Measurements from ENCODE around the gene PCSK1N.

Gene PCSK1N

DNA sequence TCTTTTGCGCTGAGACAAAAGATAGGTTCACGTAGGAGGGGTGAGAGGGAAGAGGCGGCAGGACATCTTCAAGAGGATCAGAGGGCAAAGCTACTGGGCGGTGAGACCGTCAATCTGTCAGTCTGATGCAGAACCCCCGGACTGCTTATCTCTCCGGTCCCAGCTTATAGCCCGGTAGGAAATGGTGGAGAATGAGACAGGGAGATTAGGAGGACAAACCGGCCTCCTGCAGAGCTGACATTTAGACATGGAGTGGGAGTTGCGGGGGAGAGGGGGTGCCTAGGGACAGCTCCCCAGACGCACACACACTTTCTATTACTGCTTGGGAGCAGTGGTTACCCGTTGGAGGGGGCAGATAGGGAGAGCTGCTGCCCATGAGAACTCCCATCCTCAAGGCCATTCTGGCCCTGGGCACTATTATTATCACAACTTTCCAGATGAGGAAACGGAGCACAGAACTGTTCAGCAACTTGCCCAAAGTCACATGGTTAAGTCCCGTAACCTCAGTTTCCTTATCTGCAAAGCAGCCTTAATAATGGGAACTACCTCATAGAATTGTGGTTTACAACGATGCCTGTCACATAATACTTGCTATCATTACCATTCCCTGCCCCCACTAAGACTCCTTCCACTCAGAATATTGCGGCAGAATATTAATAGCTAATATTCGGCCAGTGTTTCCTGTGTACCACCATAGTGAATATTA is 34.7 kb downstream of the PCSK1N start:
- ChIA-PET POLR2A (interaction anchor here (1.1 to 2.1 kb wide), 5 partner anchors 8 to 104 kb away, joined by 3 to 20 read pairs (median 5); partner anchors contain the start of genes PQBP1, SUV39H1 and TIMM17B), CTCF (no interaction called here)
- no peak for TF ChIP-seq FOXK2 (IDR thresholded peaks at IDR 0.05)
- TF ChIP-seq SUZ12 (IDR thresholded peaks at IDR 0.05), result no peak
- TF ChIP-seq PKNOX1 (IDR thresholded peaks at IDR 0.05), result no peak
- no peak for TF ChIP-seq BHLHE40 (IDR thresholded peaks at IDR 0.05; ENCODE audit: borderline replicate concordance)
- TF ChIP-seq FOXA1 (IDR thresholded peaks at IDR 0.05), result no peak
- TF ChIP-seq TARDBP (IDR thresholded peaks at IDR 0.05), result no peak
- TF ChIP-seq FOXM1 (IDR thresholded peaks at IDR 0.05; ENCODE audit: borderline replicate concordance), result no peak
- no peak for TF ChIP-seq LEF1 (IDR thresholded peaks at IDR 0.05; ENCODE audit: borderline replicate concordance)
- no peak for TF ChIP-seq SP1 (IDR thresholded peaks at IDR 0.05)
- no peak for TF ChIP-seq HDGF (IDR thresholded peaks at IDR 0.05; ENCODE audit: borderline replicate concordance)
- no peak for TF ChIP-seq NFRKB (IDR thresholded peaks at IDR 0.05)
- no peak for TF ChIP-seq L3MBTL2 (conservative IDR thresholded peaks at IDR 0.05)
- TF ChIP-seq ELF4 (IDR thresholded peaks at IDR 0.05), result no peak
- TF ChIP-seq CTBP1 (IDR thresholded peaks at IDR 0.05; ENCODE audit: borderline replicate concordance), result no peak
- DNase-seq (ENCODE audit: extremely low spot score), result no peak

DNA sequence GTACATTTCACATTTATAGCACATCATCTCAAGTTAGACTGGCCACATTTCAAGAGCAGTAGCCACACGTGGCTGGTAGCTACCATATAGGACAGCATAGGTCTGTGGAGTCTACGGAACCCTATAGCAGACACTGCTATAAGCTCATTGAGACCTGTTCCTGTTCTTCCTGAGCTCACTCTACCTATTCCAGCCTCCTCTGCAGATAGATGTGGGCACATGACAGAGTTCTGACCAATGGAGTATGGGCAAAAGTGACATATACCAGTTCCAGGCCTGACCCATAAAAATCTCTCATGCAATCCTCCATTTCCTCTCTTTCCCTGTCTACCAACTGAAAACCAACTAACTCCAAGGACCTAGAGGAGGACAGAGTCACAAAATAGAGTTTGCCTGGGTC is 37.1 kb downstream of the PCSK1N start:
- CTCF ChIA-PET, result no interaction called here
- POLR2A ChIA-PET, result no interaction called here
- no peak for TF ChIP-seq FOXM1 (IDR thresholded peaks at IDR 0.05; ENCODE audit: borderline replicate concordance)
- no peak for TF ChIP-seq L3MBTL2 (conservative IDR thresholded peaks at IDR 0.05)
- no peak for TF ChIP-seq ELF4 (IDR thresholded peaks at IDR 0.05)
- no peak for TF ChIP-seq FOXA1 (IDR thresholded peaks at IDR 0.05)
- DNase-seq (ENCODE audit: extremely low spot score), result no peak

GRCh38 chrX:48794911-48795515 is 40.4 kb downstream of the PCSK1N start:
- CTCF ChIA-PET, result no interaction called here

GRCh38 chrX:48794340-48794910 is 41.0 kb downstream of the PCSK1N start:
- ChIA-PET POLR2A (no interaction called here), CTCF (no interaction called here)
- no peak for DNase-seq (ENCODE audit: extremely low spot score)
- TF ChIP-seq PKNOX1 (IDR thresholded peaks at IDR 0.05), result no peak
- no peak for TF ChIP-seq ZNF384 (IDR thresholded peaks at IDR 0.05)
- TF ChIP-seq HDGF (IDR thresholded peaks at IDR 0.05; ENCODE audit: borderline replicate concordance), result no peak
- TF ChIP-seq SUZ12 (IDR thresholded peaks at IDR 0.05), result no peak
- TF ChIP-seq FOXM1 (IDR thresholded peaks at IDR 0.05; ENCODE audit: borderline replicate concordance), result no peak
- TF ChIP-seq TARDBP (IDR thresholded peaks at IDR 0.05), result no peak
- TF ChIP-seq FOXK2 (IDR thresholded peaks at IDR 0.05), result no peak
- TF ChIP-seq ARNT (IDR thresholded peaks at IDR 0.05), result no peak
- TF ChIP-seq ELF4 (IDR thresholded peaks at IDR 0.05), result no peak
- TF ChIP-seq BHLHE40 (IDR thresholded peaks at IDR 0.05; ENCODE audit: borderline replicate concordance), result no peak
- TF ChIP-seq NFRKB (IDR thresholded peaks at IDR 0.05), result no peak
- no peak for TF ChIP-seq L3MBTL2 (conservative IDR thresholded peaks at IDR 0.05)
- TF ChIP-seq FOXA1 (IDR thresholded peaks at IDR 0.05), result no peak
- TF ChIP-seq LEF1 (IDR thresholded peaks at IDR 0.05; ENCODE audit: borderline replicate concordance), result no peak
- TF ChIP-seq SP1 (IDR thresholded peaks at IDR 0.05), result no peak
- no peak for TF ChIP-seq CTBP1 (IDR thresholded peaks at IDR 0.05; ENCODE audit: borderline replicate concordance)

More at GRCh38 chrX:48794911-48795515, 40.4 kb downstream of the PCSK1N start:
- DNase-seq (ENCODE audit: extremely low spot score), result no peak
- TF ChIP-seq ELF4 (IDR thresholded peaks at IDR 0.05), result no peak
- no peak for TF ChIP-seq TARDBP (IDR thresholded peaks at IDR 0.05)
- no peak for TF ChIP-seq FOXK2 (IDR thresholded peaks at IDR 0.05)
- TF ChIP-seq CTBP1 (IDR thresholded peaks at IDR 0.05; ENCODE audit: borderline replicate concordance), result no peak
- TF ChIP-seq FOXA1 (IDR thresholded peaks at IDR 0.05), result no peak
- TF ChIP-seq BHLHE40 (IDR thresholded peaks at IDR 0.05; ENCODE audit: borderline replicate concordance), result no peak
- TF ChIP-seq SP1 (IDR thresholded peaks at IDR 0.05), result no peak
- TF ChIP-seq LEF1 (IDR thresholded peaks at IDR 0.05; ENCODE audit: borderline replicate concordance), result no peak
- POLR2A ChIA-PET, result no interaction called here

- DNase-seq (ENCODE audit: extremely low spot score), result no peak
- ChIA-PET POLR2A (no interaction called here), CTCF (no interaction called here)
- TF ChIP-seq SP1 (IDR thresholded peaks at IDR 0.05) (no peak), HDGF (IDR thresholded peaks at IDR 0.05; ENCODE audit: borderline replicate concordance) (no peak), ZNF384 (IDR thresholded peaks at IDR 0.05) (no peak), NFRKB (IDR thresholded peaks at IDR 0.05) (no peak), FOXM1 (IDR thresholded peaks at IDR 0.05; ENCODE audit: borderline replicate concordance) (no peak), FOXK2 (IDR thresholded peaks at IDR 0.05) (no peak), PKNOX1 (IDR thresholded peaks at IDR 0.05) (no peak), LEF1 (IDR thresholded peaks at IDR 0.05; ENCODE audit: borderline replicate concordance) (no peak), TARDBP (IDR thresholded peaks at IDR 0.05) (no peak), L3MBTL2 (conservative IDR thresholded peaks at IDR 0.05) (no peak), ARNT (IDR thresholded peaks at IDR 0.05) (no peak), SUZ12 (IDR thresholded peaks at IDR 0.05) (no peak), ELF4 (IDR thresholded peaks at IDR 0.05) (no peak), CTBP1 (IDR thresholded peaks at IDR 0.05; ENCODE audit: borderline replicate concordance) (no peak), BHLHE40 (IDR thresholded peaks at IDR 0.05; ENCODE audit: borderline replicate concordance) (no peak), FOXA1 (IDR thresholded peaks at IDR 0.05) (no peak)
Measured at GRCh38 chrX:48793935-48794334, 41.5 kb downstream of the PCSK1N start.

Data from HEK293T (cell line).